ENCODE measurements around the gene PEX6.

PEX6 gene

DNA sequence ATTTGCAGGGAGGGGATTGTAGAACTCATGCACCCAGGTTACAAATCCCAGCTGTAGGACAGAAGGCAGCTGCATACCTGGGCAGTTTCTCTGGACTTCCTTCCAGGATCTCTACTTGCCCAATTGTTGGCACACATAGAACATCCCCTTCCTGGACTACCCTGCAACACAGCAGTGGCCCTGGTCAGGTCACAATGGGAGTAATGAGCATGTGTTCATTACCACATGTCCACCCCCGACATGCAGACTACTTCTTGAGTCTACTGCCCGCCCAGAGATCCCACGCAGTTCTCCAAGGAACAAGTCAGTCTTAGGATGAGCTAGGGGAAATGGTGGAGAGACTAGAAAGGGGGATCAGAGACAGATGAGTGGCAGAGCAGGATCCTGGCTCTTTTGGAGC is 5.1 kb downstream of the PEX6 start:
- WGBS (ENCODE audit: extremely low coverage, insufficient coverage, low lambda C conversion rate), result no CpG with 5 or more reads among the region's 3 CpGs
- Histone ChIP-seq H2AK5ac (ENCODE audit: low read length) (no peak overlapping the region), H3K9ac (ENCODE audit: low read length) (no peak overlapping the region), H3K79me2 (ENCODE audit: control insufficient read depth, insufficient read depth, low read length) (no peaks in the 10 kb centered on the region), H3K4me3 (ENCODE audit: low read length) (no peak overlapping the region), H3K18ac (ENCODE audit: low read length) (no peak overlapping the region), H3K4ac (ENCODE audit: low read depth, low read length) (no peak overlapping the region), H3K56ac (ENCODE audit: low read length) (no peak overlapping the region), H3K4me2 (ENCODE audit: low read length) (no peak overlapping the region), H2BK15ac (replicated peaks; ENCODE audit: low read depth) (no peak overlapping the region), H2BK5ac (ENCODE audit: low read length) (no peak overlapping the region), H3K27ac (ENCODE audit: low read depth, low read length) (no peak overlapping the region), H3K27me3 (ENCODE audit: insufficient read depth, low read length, poor library complexity) (no peaks in the 10 kb centered on the region), H4K8ac (ENCODE audit: low read depth, low read length) (no peak overlapping the region), H3K23ac (ENCODE audit: low read length) (no peak overlapping the region), H3K36me3 (ENCODE audit: control insufficient read depth, insufficient read depth, low read length) (no peaks in the 10 kb centered on the region), H4K5ac (ENCODE audit: low read length) (no peak overlapping the region), H2BK120ac (ENCODE audit: low read depth, low read length) (no peak overlapping the region), H3K4me1 (ENCODE audit: control insufficient read depth, low read depth, low read length) (peaks cover 2% of the 10 kb centered on the region), H3K79me1 (ENCODE audit: low read length) (no peaks in the 10 kb centered on the region)
- DNase-seq, result no peak

DNA sequence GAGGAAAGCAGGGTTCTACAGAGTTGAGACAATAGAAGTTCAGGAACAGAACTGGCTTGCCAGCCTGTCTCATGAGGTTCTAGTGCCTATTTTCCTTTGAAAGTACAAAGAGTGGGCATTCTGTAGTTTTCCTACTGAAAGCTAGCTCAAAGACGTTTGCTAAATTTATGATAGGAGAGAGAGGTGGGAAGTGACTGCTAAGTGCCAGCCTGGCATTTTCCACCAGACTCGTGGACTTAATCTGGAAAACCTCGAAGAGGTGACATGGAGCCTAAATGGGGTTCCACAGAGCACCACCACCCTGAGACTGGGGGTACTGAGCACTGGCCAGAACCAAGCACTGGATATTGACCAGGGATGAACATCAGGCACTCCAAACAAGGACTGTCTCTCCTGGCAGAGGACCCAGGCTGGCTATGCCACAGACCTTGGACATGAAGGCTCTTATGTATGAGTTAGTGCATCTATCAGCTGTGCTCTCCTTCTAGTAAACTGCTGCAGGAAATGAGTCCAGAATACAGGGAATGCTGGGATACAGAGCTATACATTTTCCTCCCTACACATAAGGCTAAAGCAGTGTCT is 7.1 kb downstream of the PEX6 start:
- DNase-seq, result no peak
- H2AK5ac ChIP-seq (ENCODE audit: low read length), result no peak overlapping the region
- H3K56ac ChIP-seq (ENCODE audit: low read length), result no peak overlapping the region
- H3K27ac ChIP-seq (ENCODE audit: low read depth, low read length), result no peak overlapping the region
- H3K4me1 ChIP-seq (ENCODE audit: control insufficient read depth, low read depth, low read length), result peaks cover 2% of the 10 kb centered on the region
- H3K36me3 ChIP-seq (ENCODE audit: control insufficient read depth, insufficient read depth, low read length), result no peaks in the 10 kb centered on the region
- no peaks in the 10 kb centered on the region for H3K27me3 ChIP-seq (ENCODE audit: insufficient read depth, low read length, poor library complexity)
- no peak overlapping the region for H2BK5ac ChIP-seq (ENCODE audit: low read length)
- no CpG with 5 or more reads among the region's 3 CpGs for whole genome bisulfite sequencing (ENCODE audit: extremely low coverage, insufficient coverage, low lambda C conversion rate)
- no peak overlapping the region for H3K9ac ChIP-seq (ENCODE audit: low read length)
- no peak overlapping the region for H3K23ac ChIP-seq (ENCODE audit: low read length)
- no peak overlapping the region for H2BK15ac ChIP-seq (replicated peaks; ENCODE audit: low read depth)
- H3K18ac ChIP-seq (ENCODE audit: low read length), result no peak overlapping the region
- H3K79me2 ChIP-seq (ENCODE audit: control insufficient read depth, insufficient read depth, low read length), result no peaks in the 10 kb centered on the region
- no peaks in the 10 kb centered on the region for H3K79me1 ChIP-seq (ENCODE audit: low read length)
- H2BK120ac ChIP-seq (ENCODE audit: low read depth, low read length), result no peak overlapping the region
- H3K4me2 ChIP-seq (ENCODE audit: low read length), result no peak overlapping the region
- H3K4ac ChIP-seq (ENCODE audit: low read depth, low read length), result no peak overlapping the region
- H4K8ac ChIP-seq (ENCODE audit: low read depth, low read length), result no peak overlapping the region
- no peak overlapping the region for H3K4me3 ChIP-seq (ENCODE audit: low read length)
- no peak overlapping the region for H4K5ac ChIP-seq (ENCODE audit: low read length)

DNA sequence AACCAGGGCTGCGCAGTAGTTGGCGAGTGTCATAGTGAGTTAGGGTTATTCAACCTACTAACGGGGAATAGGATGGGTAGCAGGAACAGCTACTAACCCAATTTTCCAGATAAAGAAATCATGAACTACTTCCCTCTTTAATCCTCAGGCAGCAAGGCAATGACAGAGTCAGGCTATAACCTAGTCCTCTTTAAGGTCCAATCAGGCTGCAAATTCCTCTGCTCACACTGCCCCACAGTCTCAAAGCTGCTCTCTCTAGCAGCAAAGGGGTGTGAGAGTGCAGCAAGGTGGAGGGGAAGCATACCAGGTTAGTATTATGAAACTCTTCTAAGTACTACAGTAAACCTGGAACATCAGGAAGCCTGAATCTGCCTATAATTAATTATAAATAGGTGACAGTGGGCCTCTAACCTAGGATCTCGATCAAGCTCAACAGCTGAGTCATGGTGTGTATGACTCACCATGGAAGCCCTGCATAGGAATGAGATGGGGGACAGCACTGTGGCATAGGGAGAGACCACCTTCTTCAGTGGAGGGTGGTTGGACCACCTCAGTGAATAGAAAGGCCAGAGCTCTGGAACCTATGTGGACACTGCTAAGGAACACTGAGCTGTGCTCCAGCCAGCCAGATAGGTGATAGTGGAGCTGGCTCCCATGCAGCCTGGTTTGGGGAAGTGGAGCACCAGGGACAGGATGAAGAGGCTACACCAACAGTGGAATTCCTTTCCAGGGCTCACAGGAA is 7.9 kb downstream of the PEX6 start:
- no peak overlapping the region for H3K27ac ChIP-seq (ENCODE audit: low read depth, low read length)
- DNase-seq, result peak; percentile 81
- H3K79me1 ChIP-seq (ENCODE audit: low read length), result no peaks in the 10 kb centered on the region
- H3K23ac ChIP-seq (ENCODE audit: low read length), result no peak overlapping the region
- no CpG with 5 or more reads among the region's 4 CpGs for WGBS (ENCODE audit: extremely low coverage, insufficient coverage, low lambda C conversion rate)
- H3K4me3 ChIP-seq (ENCODE audit: low read length), result no peak overlapping the region
- H3K56ac ChIP-seq (ENCODE audit: low read length), result peak overlapping the region; percentile 9
- H2BK5ac ChIP-seq (ENCODE audit: low read length), result no peak overlapping the region
- no peak overlapping the region for H2BK15ac ChIP-seq (replicated peaks; ENCODE audit: low read depth)
- no peak overlapping the region for H2BK120ac ChIP-seq (ENCODE audit: low read depth, low read length)
- H3K4ac ChIP-seq (ENCODE audit: low read depth, low read length), result no peak overlapping the region
- H3K4me1 ChIP-seq (ENCODE audit: control insufficient read depth, low read depth, low read length), result peaks cover 2% of the 10 kb centered on the region
- no peak overlapping the region for H3K4me2 ChIP-seq (ENCODE audit: low read length)
- H3K9ac ChIP-seq (ENCODE audit: low read length), result no peak overlapping the region
- H2AK5ac ChIP-seq (ENCODE audit: low read length), result no peak overlapping the region
- no peaks in the 10 kb centered on the region for H3K79me2 ChIP-seq (ENCODE audit: control insufficient read depth, insufficient read depth, low read length)
- H4K5ac ChIP-seq (ENCODE audit: low read length), result no peak overlapping the region
- H3K27me3 ChIP-seq (ENCODE audit: insufficient read depth, low read length, poor library complexity), result no peaks in the 10 kb centered on the region
- H3K18ac ChIP-seq (ENCODE audit: low read length), result no peak overlapping the region
- no peaks in the 10 kb centered on the region for H3K36me3 ChIP-seq (ENCODE audit: control insufficient read depth, insufficient read depth, low read length)
- H4K8ac ChIP-seq (ENCODE audit: low read depth, low read length), result no peak overlapping the region

DNA sequence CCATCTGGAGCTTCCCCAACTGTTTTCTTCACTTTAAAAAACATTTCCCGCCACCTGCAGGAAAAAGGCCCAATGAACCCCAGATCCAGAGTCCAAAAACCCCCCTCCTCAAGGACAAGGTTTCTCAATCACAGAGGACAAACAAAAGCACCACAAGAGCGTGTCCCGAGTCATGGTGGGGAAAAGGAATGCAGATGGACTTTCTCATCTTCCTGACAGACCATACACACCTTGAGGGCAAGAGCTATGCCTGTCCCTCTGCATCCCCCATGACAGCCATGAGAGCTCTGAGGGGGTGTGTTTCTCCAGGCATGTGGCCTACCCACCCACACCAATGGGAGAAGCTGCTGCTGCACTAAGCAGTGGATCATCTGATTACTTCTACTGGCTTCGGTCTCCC is 9.0 kb downstream of the PEX6 start:
- no peak overlapping the region for H3K4me2 ChIP-seq (ENCODE audit: low read length)
- no peak overlapping the region for H2BK120ac ChIP-seq (ENCODE audit: low read depth, low read length)
- no peak overlapping the region for H3K4me3 ChIP-seq (ENCODE audit: low read length)
- no peaks in the 10 kb centered on the region for H3K36me3 ChIP-seq (ENCODE audit: control insufficient read depth, insufficient read depth, low read length)
- H4K8ac ChIP-seq (ENCODE audit: low read depth, low read length), result no peak overlapping the region
- WGBS (ENCODE audit: extremely low coverage, insufficient coverage, low lambda C conversion rate), result no CpG with 5 or more reads among the region's 4 CpGs
- no peak overlapping the region for H3K18ac ChIP-seq (ENCODE audit: low read length)
- H3K9ac ChIP-seq (ENCODE audit: low read length), result no peak overlapping the region
- no peak overlapping the region for H4K5ac ChIP-seq (ENCODE audit: low read length)
- no peak overlapping the region for H3K4ac ChIP-seq (ENCODE audit: low read depth, low read length)
- H3K79me2 ChIP-seq (ENCODE audit: control insufficient read depth, insufficient read depth, low read length), result no peaks in the 10 kb centered on the region
- H2BK15ac ChIP-seq (replicated peaks; ENCODE audit: low read depth), result no peak overlapping the region
- H3K56ac ChIP-seq (ENCODE audit: low read length), result no peak overlapping the region
- H2AK5ac ChIP-seq (ENCODE audit: low read length), result no peak overlapping the region
- no peaks in the 10 kb centered on the region for H3K27me3 ChIP-seq (ENCODE audit: insufficient read depth, low read length, poor library complexity)
- H3K23ac ChIP-seq (ENCODE audit: low read length), result no peak overlapping the region
- no peaks in the 10 kb centered on the region for H3K79me1 ChIP-seq (ENCODE audit: low read length)
- peaks cover 2% of the 10 kb centered on the region for H3K4me1 ChIP-seq (ENCODE audit: control insufficient read depth, low read depth, low read length)
- no peak for DNase-seq
- H3K27ac ChIP-seq (ENCODE audit: low read depth, low read length), result no peak overlapping the region
- H2BK5ac ChIP-seq (ENCODE audit: low read length), result no peak overlapping the region

DNA sequence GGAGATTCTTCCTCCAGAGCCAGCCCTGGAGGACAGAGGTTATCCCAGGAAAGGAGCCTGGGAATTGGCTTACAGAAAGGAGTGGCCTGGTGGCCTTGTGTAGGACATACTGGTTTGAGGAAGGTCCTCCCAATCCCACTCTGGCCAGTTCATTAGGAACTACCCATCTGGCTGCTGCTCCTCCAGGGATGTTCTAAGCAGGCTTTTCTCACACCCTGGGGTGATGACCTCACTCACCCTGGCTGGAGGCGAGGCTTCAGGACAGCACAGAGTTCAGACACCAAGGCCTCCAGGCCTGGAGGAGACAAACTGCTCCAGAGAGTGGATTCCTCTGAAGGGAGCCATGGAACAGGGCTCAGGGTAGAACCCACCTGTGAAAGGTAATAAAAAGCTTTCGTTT is 9.6 kb downstream of the PEX6 start:
- peak; percentile 48 for DNase-seq
- Histone ChIP-seq H4K8ac (ENCODE audit: low read depth, low read length) (no peak overlapping the region), H3K56ac (ENCODE audit: low read length) (no peak overlapping the region), H4K5ac (ENCODE audit: low read length) (no peak overlapping the region), H2BK5ac (ENCODE audit: low read length) (no peak overlapping the region), H3K36me3 (ENCODE audit: control insufficient read depth, insufficient read depth, low read length) (no peaks in the 10 kb centered on the region), H3K9ac (ENCODE audit: low read length) (no peak overlapping the region), H2BK15ac (replicated peaks; ENCODE audit: low read depth) (no peak overlapping the region), H2BK120ac (ENCODE audit: low read depth, low read length) (no peak overlapping the region), H3K4me2 (ENCODE audit: low read length) (no peak overlapping the region), H3K23ac (ENCODE audit: low read length) (no peak overlapping the region), H3K79me2 (ENCODE audit: control insufficient read depth, insufficient read depth, low read length) (no peaks in the 10 kb centered on the region), H3K4me1 (ENCODE audit: control insufficient read depth, low read depth, low read length) (peaks cover 2% of the 10 kb centered on the region), H3K27me3 (ENCODE audit: insufficient read depth, low read length, poor library complexity) (no peaks in the 10 kb centered on the region), H2AK5ac (ENCODE audit: low read length) (no peak overlapping the region), H3K27ac (ENCODE audit: low read depth, low read length) (no peak overlapping the region), H3K79me1 (ENCODE audit: low read length) (no peaks in the 10 kb centered on the region), H3K4me3 (ENCODE audit: low read length) (no peak overlapping the region), H3K18ac (ENCODE audit: low read length) (no peak overlapping the region), H3K4ac (ENCODE audit: low read depth, low read length) (no peak overlapping the region)
- no CpG with 5 or more reads among the region's 2 CpGs for WGBS (ENCODE audit: extremely low coverage, insufficient coverage, low lambda C conversion rate)

DNA sequence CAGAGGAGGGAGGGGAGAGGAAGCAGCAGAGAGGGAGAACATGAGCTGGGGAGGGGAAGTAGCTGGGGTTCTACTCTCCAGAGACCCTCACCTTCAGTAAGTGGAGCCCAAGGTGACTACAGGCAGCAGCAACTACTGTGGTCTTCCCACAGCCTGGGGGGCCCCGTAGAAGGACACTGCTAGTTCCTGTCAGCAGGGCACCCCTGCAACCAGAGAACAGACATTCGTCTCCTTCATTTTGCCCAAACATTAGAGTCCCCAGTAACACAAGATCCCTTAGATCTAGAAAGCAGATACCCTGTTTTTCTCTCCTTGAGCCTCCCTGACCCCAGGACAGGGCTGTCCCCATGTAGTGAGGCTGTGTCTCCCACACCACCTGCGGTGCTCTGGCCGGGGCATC is 10.2 kb downstream of the PEX6 start:
- H3K27me3 ChIP-seq (ENCODE audit: insufficient read depth, low read length, poor library complexity), result no peaks in the 10 kb centered on the region
- H3K36me3 ChIP-seq (ENCODE audit: control insufficient read depth, insufficient read depth, low read length), result no peaks in the 10 kb centered on the region
- no peak overlapping the region for H3K4me3 ChIP-seq (ENCODE audit: low read length)
- peaks cover 2% of the 10 kb centered on the region for H3K4me1 ChIP-seq (ENCODE audit: control insufficient read depth, low read depth, low read length)
- H2BK120ac ChIP-seq (ENCODE audit: low read depth, low read length), result no peak overlapping the region
- no peak overlapping the region for H2BK5ac ChIP-seq (ENCODE audit: low read length)
- H3K4me2 ChIP-seq (ENCODE audit: low read length), result no peak overlapping the region
- no peak overlapping the region for H2BK15ac ChIP-seq (replicated peaks; ENCODE audit: low read depth)
- H3K9ac ChIP-seq (ENCODE audit: low read length), result no peak overlapping the region
- no peak overlapping the region for H3K27ac ChIP-seq (ENCODE audit: low read depth, low read length)
- WGBS (ENCODE audit: extremely low coverage, insufficient coverage, low lambda C conversion rate), result no CpG with 5 or more reads among the region's 4 CpGs
- H3K79me1 ChIP-seq (ENCODE audit: low read length), result no peaks in the 10 kb centered on the region
- H3K4ac ChIP-seq (ENCODE audit: low read depth, low read length), result no peak overlapping the region
- no peak overlapping the region for H2AK5ac ChIP-seq (ENCODE audit: low read length)
- no peak overlapping the region for H3K23ac ChIP-seq (ENCODE audit: low read length)
- no peak for DNase-seq
- H3K56ac ChIP-seq (ENCODE audit: low read length), result no peak overlapping the region
- no peaks in the 10 kb centered on the region for H3K79me2 ChIP-seq (ENCODE audit: control insufficient read depth, insufficient read depth, low read length)
- H3K18ac ChIP-seq (ENCODE audit: low read length), result no peak overlapping the region
- H4K8ac ChIP-seq (ENCODE audit: low read depth, low read length), result no peak overlapping the region
- H4K5ac ChIP-seq (ENCODE audit: low read length), result no peak overlapping the region
